ENCODE data around the gene COL9A2.

Gene COL9A2

DNA sequence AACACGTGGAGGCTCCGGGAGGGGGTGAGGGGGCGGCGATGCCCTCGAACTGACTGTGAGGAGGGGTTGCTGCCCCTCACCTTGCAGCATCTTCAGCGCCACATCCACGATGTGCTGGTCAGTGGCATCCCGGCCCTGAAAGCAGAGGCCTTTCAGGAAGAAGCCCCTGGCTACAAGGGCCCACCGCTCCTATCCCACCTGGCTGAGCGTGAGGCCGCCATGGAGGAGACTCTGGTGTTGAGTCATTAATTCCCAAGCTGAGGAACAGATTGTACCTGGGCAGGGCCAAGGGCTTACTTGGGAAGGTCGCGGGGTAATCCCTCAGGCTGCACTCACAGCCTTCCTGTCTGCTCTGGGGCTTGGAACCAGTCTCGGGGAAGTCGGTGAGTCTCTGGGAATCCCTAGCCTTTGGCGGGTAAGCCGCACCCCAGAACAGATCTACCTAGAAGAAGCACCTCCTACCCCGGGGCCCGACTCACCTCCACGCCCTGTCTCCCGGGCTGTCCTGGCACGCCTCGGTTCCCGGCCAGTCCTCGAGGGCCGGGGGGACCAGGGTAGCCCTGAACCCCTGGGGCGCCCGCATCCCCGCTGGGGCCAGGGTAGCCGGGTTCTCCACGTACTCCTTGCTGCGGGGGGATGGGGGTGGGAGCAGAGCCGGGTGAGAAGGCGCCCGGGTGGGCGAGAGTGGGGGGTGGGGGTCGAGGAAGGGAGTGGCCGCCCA lies 13.9 kb downstream of the COL9A2 start:
- DNase-seq (ENCODE audit: low read depth in 2 of 2): no peak

GRCh38 chr1:40302475-40302874 lies 14.6 kb downstream of the COL9A2 start:
- DNase-seq (ENCODE audit: low read depth in 2 of 2): no peak

GRCh38 chr1:40301541-40302299 lies 15.4 kb downstream of the COL9A2 start:
- DNase-seq (ENCODE audit: low read depth in 2 of 2): no peak

DNA sequence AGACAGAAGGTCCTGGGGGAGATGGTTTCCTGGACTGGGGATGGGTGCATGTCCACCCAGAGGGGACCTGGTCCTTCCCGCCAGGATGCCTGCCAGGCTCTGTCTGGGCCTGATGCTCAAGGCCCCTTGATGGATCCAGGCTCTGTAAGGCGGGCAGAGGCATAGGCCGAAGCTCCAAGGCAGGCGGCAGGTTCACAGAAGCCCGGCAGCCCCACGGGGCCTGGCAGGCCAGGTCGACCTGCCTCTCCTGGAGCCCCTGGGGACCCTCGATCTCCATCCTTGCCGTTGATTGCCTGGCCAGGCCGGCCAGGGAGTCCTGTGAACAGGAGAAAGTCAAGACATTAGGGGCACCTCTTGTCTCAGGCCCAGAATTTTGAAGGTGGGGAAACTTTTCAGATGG lies 16.0 kb downstream of the COL9A2 start:
- DNase-seq (ENCODE audit: low read depth in 2 of 2): no peak

DNA sequence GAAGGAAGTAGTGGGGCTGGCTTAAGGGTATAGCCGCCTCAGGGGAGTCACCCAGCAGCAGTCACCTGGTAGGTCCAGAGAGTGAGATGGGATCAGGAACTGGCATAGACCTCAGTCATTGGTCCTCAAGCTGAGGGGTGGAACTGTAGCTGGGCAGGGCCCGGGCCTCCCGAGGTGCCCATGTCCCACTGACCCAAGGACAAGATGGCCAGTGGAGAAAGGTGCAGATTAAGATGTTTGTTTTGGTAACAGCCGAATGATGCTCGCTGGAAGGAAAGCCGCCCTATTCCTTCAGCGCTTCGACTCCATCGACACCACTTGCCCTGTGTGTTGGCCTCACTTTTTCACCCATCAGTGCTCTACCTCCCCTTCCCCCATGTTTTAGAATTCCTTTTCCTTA lies 16.4 kb downstream of the COL9A2 start:
- no peak for DNase-seq (ENCODE audit: low read depth in 2 of 2)

- no peak for DNase-seq (ENCODE audit: low read depth in 2 of 2)
Measured at GRCh38 chr1:40300249-40300567, 16.9 kb downstream of the COL9A2 start.

DNA sequence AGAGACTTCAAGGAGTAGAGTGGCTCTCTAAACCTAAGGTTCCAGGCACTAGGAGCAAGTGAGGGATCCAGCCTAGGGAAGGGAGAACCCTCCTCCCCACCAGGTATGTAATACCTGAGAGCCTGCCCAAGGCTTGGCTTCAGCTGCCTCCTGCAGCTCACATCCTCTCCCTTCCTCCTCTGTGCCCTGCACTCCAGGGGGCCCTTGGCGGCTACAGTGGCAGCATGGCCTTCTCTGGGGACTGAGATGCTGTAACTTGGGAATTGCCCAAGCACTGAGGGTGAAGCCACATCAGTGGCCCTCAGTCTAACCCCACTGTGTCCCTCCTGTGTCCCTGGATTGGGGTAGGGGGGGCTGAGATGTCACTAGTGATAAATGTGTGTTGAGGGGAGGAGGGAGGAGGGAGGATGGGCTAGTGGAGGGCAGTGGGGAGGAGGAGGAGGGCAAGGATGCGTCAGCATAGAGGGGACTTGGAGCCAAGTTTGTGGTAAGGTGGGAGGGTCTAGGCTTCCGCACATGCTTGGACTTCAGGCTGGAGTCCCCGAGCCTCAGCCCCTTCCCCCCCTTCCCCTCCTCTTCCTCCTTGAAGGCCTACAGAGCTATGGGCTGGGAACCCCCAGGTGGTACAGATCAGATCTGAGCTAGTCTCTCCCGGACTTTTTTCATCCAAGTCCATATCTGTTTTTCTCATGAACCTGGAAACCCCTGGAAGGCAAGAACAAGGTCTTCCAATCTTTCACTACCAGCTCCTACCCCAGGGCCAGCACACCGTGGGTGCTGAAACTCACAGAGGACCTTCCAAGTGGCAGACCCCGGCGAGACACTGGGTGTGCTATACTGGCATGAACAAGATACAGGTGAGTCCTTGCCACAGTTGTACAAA lies 17.5 kb downstream of the COL9A2 start:
- DNase-seq (ENCODE audit: low read depth in 2 of 2): no peak

- no peak for DNase-seq (ENCODE audit: low read depth in 2 of 2)
Measured at GRCh38 chr1:40291293-40291692, 25.8 kb downstream of the COL9A2 start.

DNA sequence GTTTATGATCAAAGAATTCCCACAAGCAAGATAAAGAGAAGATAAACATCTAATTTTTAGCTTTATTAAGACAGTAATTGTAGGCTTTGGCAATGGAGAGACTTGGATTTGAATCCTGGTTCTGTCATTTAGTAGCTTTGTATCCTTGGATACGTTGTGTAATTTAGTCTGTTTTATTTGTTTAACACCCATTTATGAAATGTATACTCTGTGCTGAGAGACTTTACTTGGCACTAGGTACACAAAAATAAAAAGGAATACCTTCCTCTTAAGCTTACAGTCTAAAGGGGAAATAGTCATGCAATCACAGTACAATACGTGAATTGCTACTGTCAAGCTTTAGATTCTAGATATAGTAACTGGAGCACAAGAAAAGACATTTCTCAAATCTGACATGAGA lies 35.2 kb downstream of the COL9A2 start:
- DNase-seq (ENCODE audit: low read depth in 2 of 2): no peak

DNA sequence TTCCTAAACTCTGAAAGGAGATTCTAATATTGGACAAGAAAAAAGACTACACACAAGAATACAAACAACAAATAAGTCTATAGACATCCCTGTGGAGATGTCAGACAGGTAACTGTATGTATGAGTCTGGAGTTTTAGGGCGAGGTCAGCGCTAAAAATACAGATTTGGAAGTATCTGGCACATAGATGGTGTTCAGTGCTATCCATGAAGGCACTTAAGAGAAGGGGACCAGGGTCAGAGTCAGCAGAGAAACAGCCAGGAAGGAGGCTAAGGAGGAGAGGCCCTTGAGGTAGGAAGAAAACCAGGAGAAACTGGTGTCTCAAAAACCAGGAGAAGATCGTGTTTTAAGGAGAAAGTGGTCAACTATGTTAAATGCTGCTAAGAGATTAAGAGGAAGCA lies 41.0 kb downstream of the COL9A2 start:
- DNase-seq (ENCODE audit: low read depth in 2 of 2): no peak

GRCh38 chr1:40274331-40274730 lies 42.8 kb downstream of the COL9A2 start:
- DNase-seq (ENCODE audit: low read depth in 2 of 2): no peak

- DNase-seq (ENCODE audit: low read depth in 2 of 2): no peak
Measured at GRCh38 chr1:40273547-40274166, 43.4 kb downstream of the COL9A2 start.

GRCh38 chr1:40272653-40273213 lies 44.4 kb downstream of the COL9A2 start:
- DNase-seq (ENCODE audit: low read depth in 2 of 2): no peak

DNA sequence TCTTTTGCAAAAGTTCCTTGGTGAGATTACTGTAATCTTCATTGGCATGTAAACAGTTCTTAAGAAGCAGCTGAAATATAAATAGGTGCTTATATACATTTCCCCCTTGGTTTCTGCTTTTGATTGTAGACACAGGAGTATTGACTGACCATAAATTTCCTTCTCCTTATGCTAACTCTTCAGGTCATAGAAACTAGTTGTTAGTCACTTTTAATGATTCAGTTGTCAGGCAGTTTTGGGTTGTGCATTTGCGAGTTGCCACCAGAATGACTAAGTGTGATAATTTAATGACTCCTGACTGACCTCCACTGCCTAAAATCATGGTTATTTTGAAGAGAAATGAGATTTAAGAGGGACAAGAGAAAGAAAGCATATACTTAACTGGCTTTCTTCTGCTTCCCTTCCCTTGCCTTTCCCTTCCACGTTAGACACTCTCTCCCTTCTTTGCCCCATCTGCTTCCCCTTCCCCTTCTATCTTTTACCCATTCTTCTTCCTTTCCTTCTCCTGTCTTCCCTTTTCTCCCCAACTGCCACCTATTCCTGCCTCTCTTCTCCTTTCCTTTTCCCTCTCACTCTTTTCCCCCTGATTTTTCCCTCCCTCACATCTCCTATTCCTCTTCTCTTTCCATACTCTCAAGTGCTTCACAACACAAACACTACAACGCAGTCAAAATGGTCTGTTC lies 46.8 kb downstream of the COL9A2 start:
- no peak for DNase-seq (ENCODE audit: low read depth in 2 of 2)

GRCh38 chr1:40268211-40268610 lies 48.9 kb downstream of the COL9A2 start:
- no peak for DNase-seq (ENCODE audit: low read depth in 2 of 2)

- DNase-seq (ENCODE audit: low read depth in 2 of 2): no peak
Measured at GRCh38 chr1:40267767-40268187, 49.3 kb downstream of the COL9A2 start.

- DNase-seq (ENCODE audit: low read depth in 2 of 2): no peak
Measured at GRCh38 chr1:40266786-40267535, 50.1 kb downstream of the COL9A2 start.

DNA sequence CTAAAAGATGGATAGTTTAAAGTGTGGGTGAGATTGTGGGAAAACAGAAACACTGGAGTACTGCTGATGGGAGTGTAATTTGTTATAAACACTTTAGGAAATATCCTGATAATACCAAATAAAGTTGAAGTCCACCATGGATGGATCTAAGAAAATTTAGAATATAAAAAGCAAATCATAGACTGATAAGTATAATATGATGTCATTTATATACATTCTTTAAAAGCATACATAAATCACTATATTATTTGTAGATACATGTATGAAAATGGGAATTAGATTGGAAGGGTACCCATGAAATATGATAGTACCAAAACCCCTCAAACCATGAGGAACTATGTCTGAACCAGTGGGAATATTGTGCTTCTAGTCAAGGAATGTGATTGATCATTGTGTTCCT lies 51.2 kb downstream of the COL9A2 start:
- DNase-seq (ENCODE audit: low read depth in 2 of 2): no peak

DNA sequence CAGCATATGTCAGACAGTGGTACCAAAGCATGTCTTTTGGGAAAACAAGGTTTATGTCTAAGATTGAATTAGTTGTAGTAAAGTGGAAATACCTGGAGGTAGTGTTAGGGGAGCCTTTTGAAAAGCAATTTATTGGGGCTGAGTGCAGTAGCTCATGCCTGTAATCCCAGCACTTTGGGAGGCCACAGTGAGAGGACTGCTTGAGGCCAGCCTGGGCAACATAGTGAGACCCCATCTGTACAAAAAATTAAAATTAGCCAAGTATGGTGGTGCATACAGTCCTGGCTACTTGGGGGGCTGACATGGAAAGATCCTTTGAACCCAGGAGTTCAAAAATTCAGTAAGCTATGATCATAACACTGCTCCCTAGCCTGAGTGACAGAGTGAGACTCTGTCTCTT lies 51.8 kb downstream of the COL9A2 start:
- no peak for DNase-seq (ENCODE audit: low read depth in 2 of 2)

GRCh38 chr1:40264354-40264781 lies 52.7 kb downstream of the COL9A2 start:
- DNase-seq (ENCODE audit: low read depth in 2 of 2): no peak

DNA sequence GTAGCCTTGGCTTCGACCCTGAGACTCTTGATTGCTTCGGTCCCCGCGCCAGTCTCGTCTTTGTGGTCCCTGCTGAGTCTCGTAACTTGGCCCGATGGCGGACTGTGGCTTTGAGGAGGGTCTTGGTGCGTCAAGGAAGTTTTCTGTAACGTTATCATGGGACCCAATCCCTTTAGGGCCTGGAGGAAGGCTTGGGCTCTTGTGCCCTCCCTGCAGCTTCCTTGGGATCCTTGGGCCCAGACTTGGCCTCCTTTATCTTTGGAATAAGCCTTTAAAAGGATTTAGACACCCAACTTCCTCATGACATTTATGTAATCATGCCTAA lies 58.7 kb downstream of the COL9A2 start:
- no peak for DNase-seq (ENCODE audit: low read depth in 2 of 2)

Measured in stimulated activated CD8-positive, alpha-beta memory T cell treated with anti-CD3 and anti-CD28 coated beads, Interleukin-7, amount 100 ng/mL, for 4 hours (primary cell).